Panc1 (cell line): ENCODE measurements around the gene CUEDC1. TPM values are rescaled to one million over a fixed set of nuclear protein-coding genes. Genes with fewer than 3 reads are reported as not detected.
A peak's percentile ranks its signal among the peaks of the same experiment; 100 is the strongest.

ENCODE experiments used
- ATAC-seq: fragments of 200-7000 bp; cut with Tn5 transposase; 2 replicates; pipeline ENCODE4 v1.9.1; 2020; ENCODE audit warnings: mild to moderate bottlenecking, moderate library complexity
- BruUV-seq: library from RNA; stranded (reverse); fragments of 400-500 nt; replicated peaks from 2 replicates; lab custom pipeline; 2021; lab: Mats Ljungman, UMichigan
- CTCF ChIA-PET: fragments of 300-600 bp; sonication (Branson Sonifier 250); formaldehyde crosslinking; loops from one replicate; lab custom pipeline; 2022; ENCODE audit warnings: antibody characterized with exemption; lab: Charles Lee
- POLR2A ChIA-PET: fragments of 300-600 bp; sonication (Branson Sonifier 250); formaldehyde crosslinking; loops from one replicate; lab custom pipeline; 2022; ENCODE audit warnings: antibody characterized with exemption; lab: Charles Lee
- DNase-seq: peaks from one replicate; pipeline ENCODE4 v3.0.0-alpha.2; 2010; ENCODE audit warnings: low read depth, low spot score
- H3K27ac ChIP-seq: 2 replicates; pipeline ENCODE4 v1.5.1; 2011; ENCODE audit warnings: mild to moderate bottlenecking, low read length, inconsistent platforms
- H3K27me3 ChIP-seq: fragments of 200-500 bp; sonication (Bioruptor generic); 2 replicates; pipeline ENCODE4 v1.6.0; 2014; ENCODE audit warnings: low read length, inconsistent platforms; ENCODE audit not compliant: control insufficient read depth, insufficient read depth
- H3K36me3 ChIP-seq: fragments of 200-500 bp; sonication (Bioruptor generic); 2 replicates; pipeline ENCODE4 v1.5.1; 2014; ENCODE audit warnings: inconsistent platforms, mild to moderate bottlenecking, low read length, moderate library complexity; ENCODE audit not compliant: control insufficient read depth, insufficient read depth
- H3K4me1 ChIP-seq: 2 replicates; pipeline ENCODE4 v1.5.1; 2011; ENCODE audit warnings: inconsistent platforms, mild to moderate bottlenecking, low read length, moderate library complexity; ENCODE audit not compliant: control insufficient read depth, insufficient read depth
- H3K4me3 ChIP-seq, 2 experiments: 2 replicates each; pipeline ENCODE4 v1.5.1; 2011 to 2012; ENCODE audit warnings: low read depth in 2 of 2, low read length in 2 of 2, mild to moderate bottlenecking in 2 of 2, inconsistent platforms in 1 of 2, moderate library complexity in 1 of 2
- H3K9me3 ChIP-seq: fragments of 200-500 bp; sonication (Bioruptor generic); 2 replicates; pipeline ENCODE4 v1.5.1; 2014; ENCODE audit warnings: low read depth, mild to moderate bottlenecking, inconsistent platforms, low read length, moderate library complexity; ENCODE audit not compliant: control insufficient read depth, insufficient read depth
- POLR2AphosphoS5 ChIP-seq: IDR thresholded peaks from 2 replicates; pipeline ENCODE4 v1.6.1; 2012; ENCODE audit warnings: mild to moderate bottlenecking, low read depth, low read length, moderate library complexity
- SIN3A ChIP-seq: IDR thresholded peaks from 2 replicates; pipeline ENCODE4 v1.6.1; 2012; ENCODE audit warnings: low read depth, mild to moderate bottlenecking, low read length, moderate library complexity, borderline replicate concordance; ENCODE audit not compliant: insufficient read depth
- TCF7L2 ChIP-seq: IDR thresholded peaks from 2 replicates; pipeline ENCODE4 v1.6.1; 2011; ENCODE audit warnings: mild to moderate bottlenecking, low read depth, low read length, inconsistent platforms
- in situ Hi-C: cut with HindIII; loops from 2 replicates; pipeline ENCODE4 v1.10.0; 2016; ENCODE audit warnings: low sequenced_read_pairs, low pct_unique_long_range_greater_than_20kb
- intact Hi-C: fragments of 100-400 bp; cut with micrococcal nuclease; formaldehyde crosslinking; loops from one replicate; pipeline ENCODE4 v1.10.0; 2022; ENCODE audit not compliant: unreplicated experiment
- total RNA-seq: library from RNA; stranded (reverse); gene quantifications from one replicate; pipeline ENCODE4 v1.2.1, GENCODE V29; 2021; ENCODE audit not compliant: unreplicated experiment
- TF ChIP-seq, protein P1 (sequence below), 2 experiments: IDR thresholded peaks; 2 replicates each; pipeline ENCODE4 v1.6.1; 2011 to 2012; ENCODE audit warnings: low read depth in 2 of 2, control low read depth in 1 of 2, low read length in 1 of 2, mild to moderate bottlenecking in 1 of 2, moderate library complexity in 1 of 2; ENCODE audit not compliant: insufficient read depth in 1 of 2
- TF ChIP-seq, protein P2 (sequence below): fragments of 450-650 bp; IDR thresholded peaks from 2 replicates; pipeline ENCODE4 v1.5.1; 2017; ENCODE audit warnings: mild to moderate bottlenecking

CUEDC1 gene
- total RNA-seq, 1 experiment from 2014 or later = 103 TPM

GRCh38 chr17:57985675-57985974 is 30.4 kb upstream of the CUEDC1 start:
- H3K27me3 ChIP-seq = no peaks in the 10 kb centered on the region
- ChIA-PET CTCF (interaction anchor here (0.9 to 1.0 kb wide), 2 partner anchors 66 to 126 kb away, joined by 3 read pairs; no protein-coding TSS in a partner anchor), POLR2A (interaction anchor here (0.9 to 1.2 kb wide), 2 partner anchors 39 to 50 kb away, joined by 3 to 5 read pairs; no protein-coding TSS in a partner anchor)
- DNase-seq (no peak), ATAC-seq (no peak)
- H3K36me3 ChIP-seq = peaks cover 27% of the 10 kb centered on the region
- H3K9me3 ChIP-seq = no peaks in the 10 kb centered on the region
- no TSS peak for BruUV-seq
- peak overlapping the region; percentile 94 for H3K27ac ChIP-seq
- in situ Hi-C loops (no loop called here), intact Hi-C loops (no loop called here)
- peaks cover 41% of the 10 kb centered on the region for H3K4me1 ChIP-seq
- H3K4me3 ChIP-seq = peak overlapping the region; percentile 6 to 13; a peak in 3 of 4 replicates
- TF ChIP-seq, protein P1, sequence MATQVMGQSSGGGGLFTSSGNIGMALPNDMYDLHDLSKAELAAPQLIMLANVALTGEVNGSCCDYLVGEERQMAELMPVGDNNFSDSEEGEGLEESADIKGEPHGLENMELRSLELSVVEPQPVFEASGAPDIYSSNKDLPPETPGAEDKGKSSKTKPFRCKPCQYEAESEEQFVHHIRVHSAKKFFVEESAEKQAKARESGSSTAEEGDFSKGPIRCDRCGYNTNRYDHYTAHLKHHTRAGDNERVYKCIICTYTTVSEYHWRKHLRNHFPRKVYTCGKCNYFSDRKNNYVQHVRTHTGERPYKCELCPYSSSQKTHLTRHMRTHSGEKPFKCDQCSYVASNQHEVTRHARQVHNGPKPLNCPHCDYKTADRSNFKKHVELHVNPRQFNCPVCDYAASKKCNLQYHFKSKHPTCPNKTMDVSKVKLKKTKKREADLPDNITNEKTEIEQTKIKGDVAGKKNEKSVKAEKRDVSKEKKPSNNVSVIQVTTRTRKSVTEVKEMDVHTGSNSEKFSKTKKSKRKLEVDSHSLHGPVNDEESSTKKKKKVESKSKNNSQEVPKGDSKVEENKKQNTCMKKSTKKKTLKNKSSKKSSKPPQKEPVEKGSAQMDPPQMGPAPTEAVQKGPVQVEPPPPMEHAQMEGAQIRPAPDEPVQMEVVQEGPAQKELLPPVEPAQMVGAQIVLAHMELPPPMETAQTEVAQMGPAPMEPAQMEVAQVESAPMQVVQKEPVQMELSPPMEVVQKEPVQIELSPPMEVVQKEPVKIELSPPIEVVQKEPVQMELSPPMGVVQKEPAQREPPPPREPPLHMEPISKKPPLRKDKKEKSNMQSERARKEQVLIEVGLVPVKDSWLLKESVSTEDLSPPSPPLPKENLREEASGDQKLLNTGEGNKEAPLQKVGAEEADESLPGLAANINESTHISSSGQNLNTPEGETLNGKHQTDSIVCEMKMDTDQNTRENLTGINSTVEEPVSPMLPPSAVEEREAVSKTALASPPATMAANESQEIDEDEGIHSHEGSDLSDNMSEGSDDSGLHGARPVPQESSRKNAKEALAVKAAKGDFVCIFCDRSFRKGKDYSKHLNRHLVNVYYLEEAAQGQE (IDR thresholded peaks at IDR 0.05; ENCODE audit: insufficient read depth in 1 of 2, low read depth in 2 of 2, low read length in 1 of 2) = no peak; a peak in 1 of 4 replicates
- TF ChIP-seq, protein P2, sequence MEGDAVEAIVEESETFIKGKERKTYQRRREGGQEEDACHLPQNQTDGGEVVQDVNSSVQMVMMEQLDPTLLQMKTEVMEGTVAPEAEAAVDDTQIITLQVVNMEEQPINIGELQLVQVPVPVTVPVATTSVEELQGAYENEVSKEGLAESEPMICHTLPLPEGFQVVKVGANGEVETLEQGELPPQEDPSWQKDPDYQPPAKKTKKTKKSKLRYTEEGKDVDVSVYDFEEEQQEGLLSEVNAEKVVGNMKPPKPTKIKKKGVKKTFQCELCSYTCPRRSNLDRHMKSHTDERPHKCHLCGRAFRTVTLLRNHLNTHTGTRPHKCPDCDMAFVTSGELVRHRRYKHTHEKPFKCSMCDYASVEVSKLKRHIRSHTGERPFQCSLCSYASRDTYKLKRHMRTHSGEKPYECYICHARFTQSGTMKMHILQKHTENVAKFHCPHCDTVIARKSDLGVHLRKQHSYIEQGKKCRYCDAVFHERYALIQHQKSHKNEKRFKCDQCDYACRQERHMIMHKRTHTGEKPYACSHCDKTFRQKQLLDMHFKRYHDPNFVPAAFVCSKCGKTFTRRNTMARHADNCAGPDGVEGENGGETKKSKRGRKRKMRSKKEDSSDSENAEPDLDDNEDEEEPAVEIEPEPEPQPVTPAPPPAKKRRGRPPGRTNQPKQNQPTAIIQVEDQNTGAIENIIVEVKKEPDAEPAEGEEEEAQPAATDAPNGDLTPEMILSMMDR = no peak
- no peak for TF ChIP-seq SIN3A
- no peak for TF ChIP-seq TCF7L2

DNA sequence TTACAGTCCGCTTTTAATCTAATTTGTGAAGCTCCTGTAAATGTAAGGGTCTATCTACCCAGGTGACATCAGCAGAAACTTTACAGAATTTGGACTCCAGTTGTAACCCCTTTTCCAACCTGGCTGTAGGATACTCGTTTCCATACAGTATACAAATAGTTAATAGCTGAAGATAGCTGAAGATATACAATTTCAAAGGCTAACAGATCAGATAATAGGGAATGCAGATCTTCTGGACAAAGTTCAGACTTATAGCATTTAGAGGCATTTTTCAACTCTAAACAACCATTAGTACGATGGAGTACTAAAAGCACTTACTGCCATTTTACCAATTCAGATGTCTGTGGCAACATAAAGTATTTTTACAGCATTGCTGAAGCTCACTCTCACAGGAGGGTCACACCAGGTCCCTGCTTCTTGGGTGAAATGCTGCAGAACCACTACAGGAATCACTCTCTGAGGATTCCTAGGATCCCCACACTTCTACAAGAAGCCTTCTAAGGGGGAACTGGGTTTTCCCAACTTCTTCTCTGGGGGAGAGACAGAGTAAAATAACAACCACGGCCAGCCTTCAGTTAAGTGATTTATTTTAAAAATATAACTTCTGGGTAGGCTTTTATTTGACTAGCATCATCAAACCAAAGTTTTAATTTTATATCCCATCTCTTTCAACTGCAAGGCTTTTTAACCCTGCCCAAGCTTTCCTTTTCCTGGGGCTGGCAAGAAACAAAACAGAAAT is 29.9 kb upstream of the CUEDC1 start:
- no TSS peak for BruUV-seq
- intact Hi-C loops = no loop called here
- Histone ChIP-seq H3K27ac (peak overlapping the region; percentile 94), H3K27me3 (no peaks in the 10 kb centered on the region), H3K9me3 (no peaks in the 10 kb centered on the region), H3K4me3 (peak overlapping the region; percentile 6 to 13), H3K36me3 (peaks cover 31% of the 10 kb centered on the region), H3K4me1 (peaks cover 36% of the 10 kb centered on the region)
- DNase-seq = no peak
- POLR2A ChIA-PET = interaction anchor here (0.5 kb wide), 1 partner anchor 34 kb away, joined by 3 read pairs; no protein-coding TSS in a partner anchor
- ATAC-seq = no peak
- in situ Hi-C loops = no loop called here
- CTCF ChIA-PET = interaction anchor here (0.9 to 1.0 kb wide), 2 partner anchors 66 to 126 kb away, joined by 3 read pairs; no protein-coding TSS in a partner anchor
- TF ChIP-seq, protein P2 = no peak
- TF ChIP-seq TCF7L2 (no peak), POLR2AphosphoS5 (no peak), SIN3A (no peak)
- TF ChIP-seq, protein P1 (IDR thresholded peaks at IDR 0.05; ENCODE audit: insufficient read depth in 1 of 2, low read depth in 2 of 2, low read length in 1 of 2) = no peak; a peak in 1 of 4 replicates
